HCT116 (cell line): ENCODE results near the gene TMCO4. TPM values are rescaled to one million over a fixed set of nuclear protein-coding genes. Genes with fewer than 3 reads are reported as not detected.

Experiments
- ATAC-seq: fragments of 200-7000 bp; cut with Tn5 transposase; 2 replicates; pipeline ENCODE4 v1.9.1; 2020; ENCODE audit warnings: mild to moderate bottlenecking, moderate library complexity
- BruUV-seq: library from RNA; stranded (reverse); fragments of 400-500 nt; replicated peaks from 2 replicates; lab custom pipeline; 2021; lab: Mats Ljungman, UMichigan
- CTCF ChIA-PET: fragments of 300-600 bp; sonication (Branson Sonifier 250); formaldehyde crosslinking; loops from one replicate; lab custom pipeline; 2021; ENCODE audit warnings: antibody characterized with exemption; lab: Charles Lee
- POLR2A ChIA-PET: fragments of 300-600, 350-600 bp; sonication (Branson Sonifier 250); formaldehyde crosslinking; loops from one replicate; lab custom pipeline; 2021; ENCODE audit warnings: antibody characterized with exemption; lab: Charles Lee
- RAD21 ChIA-PET, 2 experiments: fragments of 300-600 bp; sonication (Branson Sonifier 250); formaldehyde crosslinking; loops; one replicate each; lab custom pipeline; 2023; ENCODE audit warnings: low total read pairs in 2 of 2; ENCODE audit not compliant: uncharacterized antibody in 2 of 2, unreplicated experiment in 2 of 2, low non-redundant PET in 1 of 2; lab: Charles Lee
- DNase-seq: peaks from one replicate; pipeline ENCODE4 v3.0.0-alpha.2; 2010; ENCODE audit warnings: low read depth, low spot score
- H2AFZ ChIP-seq: fragments of 200-600 bp; shearing (Covaris generic), sonication (generic); 2 replicates; pipeline ENCODE4 v1.6.1; 2017; ENCODE audit warnings: low read depth, mixed run types, mixed read lengths, antibody characterized with exemption, low read length; ENCODE audit not compliant: poor library complexity, severe bottlenecking
- H3K27ac ChIP-seq: 2 replicates; pipeline ENCODE4 v1.5.1; 2012; ENCODE audit warnings: low read depth, low read length
- H3K27me3 ChIP-seq: fragments of 200-600 bp; sonication (generic); 2 replicates; pipeline ENCODE4 v1.6.1; 2016; ENCODE audit warnings: mixed run types, low read length, mixed read lengths; ENCODE audit not compliant: insufficient read depth
- H3K36me3 ChIP-seq, 2 experiments: fragments of 200-500 bp in 1 of 2; fragments of 200-600 bp in 1 of 2; sonication (Bioruptor generic) in 1 of 2; sonication (generic) in 1 of 2; 2 replicates each; pipeline versions ENCODE4 v1.5.1 to v1.6.1; 2014 to 2016; ENCODE audit warnings: low read length in 2 of 2, inconsistent platforms in 1 of 2, mixed read lengths in 1 of 2, mixed run types in 1 of 2; ENCODE audit not compliant: insufficient read depth in 2 of 2, control insufficient read depth in 1 of 2
- H3K4me1 ChIP-seq, 2 experiments: fragments of 200-600 bp in 1 of 2; sonication (generic) in 1 of 2; 2 replicates each; pipeline versions ENCODE4 v1.5.1 to v1.6.1; 2012 to 2017; ENCODE audit warnings: low read length in 2 of 2, inconsistent platforms in 1 of 2, mild to moderate bottlenecking in 1 of 2, mixed read lengths in 1 of 2, mixed run types in 1 of 2, moderate library complexity in 1 of 2; ENCODE audit not compliant: insufficient read depth in 2 of 2, control insufficient read depth in 1 of 2
- H3K4me2 ChIP-seq: fragments of 200-600 bp; sonication (generic); 2 replicates; pipeline ENCODE4 v1.6.1; 2017; ENCODE audit warnings: mixed run types, low read length, mixed read lengths
- H3K4me3 ChIP-seq, 2 experiments: fragments of 200-600 bp in 1 of 2; sonication (generic) in 1 of 2; replicated peaks in 1 of 2; 2 replicates each; pipeline ENCODE4 v1.5.1; 2011 to 2016; ENCODE audit warnings: low read length in 2 of 2, control low read depth in 1 of 2, low read depth in 1 of 2, mild to moderate bottlenecking in 1 of 2, mixed read lengths in 1 of 2, mixed run types in 1 of 2
- H3K79me2 ChIP-seq: fragments of 200-600 bp; sonication (generic); 2 replicates; pipeline ENCODE4 v1.6.1; 2017; ENCODE audit warnings: mild to moderate bottlenecking, mixed run types, low read length, moderate library complexity, mixed read lengths; ENCODE audit not compliant: insufficient read depth
- H3K9ac ChIP-seq: fragments of 200-600 bp; sonication (generic); 2 replicates; pipeline ENCODE4 v1.6.1; 2016; ENCODE audit warnings: low read length, mixed read lengths
- H3K9me2 ChIP-seq: fragments of 200-600 bp; sonication (generic), shearing (Covaris generic); 2 replicates; pipeline ENCODE4 v1.6.1; 2017; ENCODE audit warnings: mixed run types, mild to moderate bottlenecking, moderate library complexity; ENCODE audit not compliant: insufficient read depth
- H3K9me3 ChIP-seq, 2 experiments: fragments of 200-500 bp in 1 of 2; fragments of 200-600 bp in 1 of 2; sonication (Bioruptor generic) in 1 of 2; sonication (generic) in 1 of 2; 2 replicates each; pipeline ENCODE4 v1.6.1; 2014 to 2017; ENCODE audit warnings: low read length in 2 of 2, mixed read lengths in 2 of 2, inconsistent platforms in 1 of 2, low read depth in 1 of 2, mild to moderate bottlenecking in 1 of 2, mixed run types in 1 of 2, moderate library complexity in 1 of 2; ENCODE audit not compliant: control insufficient read depth in 1 of 2, insufficient read depth in 1 of 2
- H4K20me1 ChIP-seq: fragments of 200-600 bp; sonication (generic), shearing (Covaris generic); 2 replicates; pipeline ENCODE4 v1.6.1; 2017; ENCODE audit warnings: mixed run types, mild to moderate bottlenecking, moderate library complexity; ENCODE audit not compliant: insufficient read depth
- CEBPB ChIP-seq: IDR thresholded peaks from 2 replicates; pipeline ENCODE4 v1.6.1; 2012; ENCODE audit warnings: low read depth
- EGR1 ChIP-seq: IDR thresholded peaks from 2 replicates; pipeline ENCODE4 v1.6.1; 2012; ENCODE audit warnings: low read depth
- MAX ChIP-seq: IDR thresholded peaks from 2 replicates; pipeline ENCODE4 v1.6.1; 2012
- RAD21 ChIP-seq: IDR thresholded peaks from 2 replicates; pipeline ENCODE4 v1.6.1; 2012; ENCODE audit warnings: low read depth, mild to moderate bottlenecking
- YY1 ChIP-seq: IDR thresholded peaks from 2 replicates; pipeline ENCODE4 v1.6.1; 2011; ENCODE audit warnings: low read length, low read depth, moderate library complexity, mild to moderate bottlenecking; ENCODE audit not compliant: insufficient replicate concordance; ENCODE audit errors: extremely low read depth
- ZFX ChIP-seq: fragments of 450-650 bp; IDR thresholded peaks from 2 replicates; pipeline ENCODE4 v1.6.1; 2017
- intact Hi-C: fragments of 100-400 bp; cut with micrococcal nuclease; formaldehyde crosslinking; loops from 2 replicates; pipeline ENCODE4 v1.10.0; 2022
- total RNA-seq: library from RNA; stranded (reverse); gene quantifications from one replicate; pipeline ENCODE4 v1.2.1, GENCODE V29; 2021; ENCODE audit not compliant: unreplicated experiment
- TF ChIP-seq, protein P1 (sequence below): IDR thresholded peaks from 2 replicates; pipeline ENCODE4 v1.6.1; 2011; ENCODE audit warnings: mild to moderate bottlenecking, low read length, moderate library complexity; ENCODE audit not compliant: insufficient replicate concordance; ENCODE audit errors: extremely low read depth
- TF ChIP-seq, protein P2 (sequence below), 3 experiments: fragments of 200-600 bp in 1 of 3; sonication (generic) in 1 of 3; IDR thresholded peaks in 2 of 3; conservative IDR thresholded peaks in 1 of 3; 2 replicates each; pipeline ENCODE4 v1.5.1; 2012 to 2017; ENCODE audit warnings: low read depth in 2 of 3, low read length in 2 of 3, antibody characterized with exemption in 1 of 3, borderline replicate concordance in 1 of 3, control low read depth in 1 of 3, mild to moderate bottlenecking in 1 of 3, mixed read lengths in 1 of 3, mixed run types in 1 of 3, moderate library complexity in 1 of 3; ENCODE audit not compliant: insufficient read depth in 1 of 3

TMCO4 gene
- total RNA-seq, 1 experiment from 2014 or later = 12.7 TPM

GRCh38 chr1:19651141-19651737, 148.5 kb downstream of the TMCO4 start:
- Histone ChIP-seq H3K27me3 (no peaks in the 10 kb centered on the region), H4K20me1 (no peaks in the 10 kb centered on the region), H2AFZ (no peak overlapping the region), H3K27ac (no peak overlapping the region), H3K79me2 (peaks cover 65% of the 10 kb centered on the region), H3K9me3 (no peaks in the 10 kb centered on the region), H3K9me2 (no peaks in the 10 kb centered on the region), H3K4me1 (peaks cover 17 to 42% of the 10 kb centered on the region in 2 experiments), H3K4me2 (no peak overlapping the region), H3K36me3 (no peaks in the 10 kb centered on the region), H3K4me3 (no peak overlapping the region), H3K9ac (no peak overlapping the region)
- CTCF ChIA-PET = interaction anchor here (0.7 to 1.4 kb wide), 12 partner anchors 9 to 1054 kb away, joined by 3 to 7 read pairs (median 3); no protein-coding TSS in a partner anchor
- POLR2A ChIA-PET = interaction anchor here (0.7 kb wide), 1 partner anchor 148 kb away, joined by 7 read pairs; no protein-coding TSS in a partner anchor
- peak; percentile 53 for ATAC-seq
- TF ChIP-seq, protein P1, sequence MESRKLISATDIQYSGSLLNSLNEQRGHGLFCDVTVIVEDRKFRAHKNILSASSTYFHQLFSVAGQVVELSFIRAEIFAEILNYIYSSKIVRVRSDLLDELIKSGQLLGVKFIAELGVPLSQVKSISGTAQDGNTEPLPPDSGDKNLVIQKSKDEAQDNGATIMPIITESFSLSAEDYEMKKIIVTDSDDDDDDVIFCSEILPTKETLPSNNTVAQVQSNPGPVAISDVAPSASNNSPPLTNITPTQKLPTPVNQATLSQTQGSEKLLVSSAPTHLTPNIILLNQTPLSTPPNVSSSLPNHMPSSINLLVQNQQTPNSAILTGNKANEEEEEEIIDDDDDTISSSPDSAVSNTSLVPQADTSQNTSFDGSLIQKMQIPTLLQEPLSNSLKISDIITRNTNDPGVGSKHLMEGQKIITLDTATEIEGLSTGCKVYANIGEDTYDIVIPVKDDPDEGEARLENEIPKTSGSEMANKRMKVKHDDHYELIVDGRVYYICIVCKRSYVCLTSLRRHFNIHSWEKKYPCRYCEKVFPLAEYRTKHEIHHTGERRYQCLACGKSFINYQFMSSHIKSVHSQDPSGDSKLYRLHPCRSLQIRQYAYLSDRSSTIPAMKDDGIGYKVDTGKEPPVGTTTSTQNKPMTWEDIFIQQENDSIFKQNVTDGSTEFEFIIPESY = no peak
- TF ChIP-seq RAD21 = peak; percentile 82
- TF ChIP-seq ZFX = no peak
- no peak for TF ChIP-seq EGR1
- TF ChIP-seq, protein P2, sequence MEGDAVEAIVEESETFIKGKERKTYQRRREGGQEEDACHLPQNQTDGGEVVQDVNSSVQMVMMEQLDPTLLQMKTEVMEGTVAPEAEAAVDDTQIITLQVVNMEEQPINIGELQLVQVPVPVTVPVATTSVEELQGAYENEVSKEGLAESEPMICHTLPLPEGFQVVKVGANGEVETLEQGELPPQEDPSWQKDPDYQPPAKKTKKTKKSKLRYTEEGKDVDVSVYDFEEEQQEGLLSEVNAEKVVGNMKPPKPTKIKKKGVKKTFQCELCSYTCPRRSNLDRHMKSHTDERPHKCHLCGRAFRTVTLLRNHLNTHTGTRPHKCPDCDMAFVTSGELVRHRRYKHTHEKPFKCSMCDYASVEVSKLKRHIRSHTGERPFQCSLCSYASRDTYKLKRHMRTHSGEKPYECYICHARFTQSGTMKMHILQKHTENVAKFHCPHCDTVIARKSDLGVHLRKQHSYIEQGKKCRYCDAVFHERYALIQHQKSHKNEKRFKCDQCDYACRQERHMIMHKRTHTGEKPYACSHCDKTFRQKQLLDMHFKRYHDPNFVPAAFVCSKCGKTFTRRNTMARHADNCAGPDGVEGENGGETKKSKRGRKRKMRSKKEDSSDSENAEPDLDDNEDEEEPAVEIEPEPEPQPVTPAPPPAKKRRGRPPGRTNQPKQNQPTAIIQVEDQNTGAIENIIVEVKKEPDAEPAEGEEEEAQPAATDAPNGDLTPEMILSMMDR (IDR thresholded peaks at IDR 0.05 in 2 of 3, conservative IDR thresholded peaks at IDR 0.05 in 1 of 3; ENCODE audit: borderline replicate concordance in 1 of 3, insufficient read depth in 1 of 3, low read depth in 2 of 3, low read length in 2 of 3) = peak; percentile 49 to 66 (median 55); a peak in 5 of 6 replicates
- no peak for TF ChIP-seq YY1
- TF ChIP-seq MAX = no peak
- no peak for TF ChIP-seq CEBPB
- no peak for DNase-seq
- BruUV-seq = no TSS peak
- RAD21 ChIA-PET = no interaction called here
- intact Hi-C loops = loop anchor here (5.0 to 10.0 kb wide), 2 partner anchors 214 to 746 kb away; partner anchors contain the start of gene ALDH4A1
